ENCODE results near the gene MAIP1. TPM values are rescaled to one million over a fixed set of nuclear protein-coding genes. Genes with fewer than 3 reads are reported as not detected.

MAIP1 gene
- total and polyA plus RNA-seq, 2 donors (not counting 3 experiments of a cell fraction or from before 2014, with no cell fraction given), result 12.0 to 17.7 TPM

DNA sequence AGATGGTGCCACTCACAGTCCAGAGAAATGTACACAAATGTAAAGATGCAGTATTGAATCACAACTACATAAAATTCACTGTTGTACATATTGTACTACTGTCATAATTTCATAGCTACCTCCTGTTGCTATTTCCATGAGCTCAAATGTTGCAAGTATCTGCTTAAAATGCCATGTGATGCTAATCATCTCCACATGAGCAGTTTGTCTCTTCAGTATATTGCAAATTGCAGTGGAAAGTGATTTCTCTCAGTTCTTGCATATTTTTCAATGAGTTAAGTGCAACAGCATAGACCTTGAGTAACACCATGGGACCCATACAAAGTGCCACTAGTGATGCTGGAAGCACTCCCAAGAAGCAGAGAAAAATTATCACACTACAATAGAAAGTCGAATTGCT is 51.9 kb downstream of the MAIP1 start:
- intact Hi-C loops (cut with micrococcal nuclease), result no loop called here
- no TSS peak for BruUV-seq (replicated peaks)

DNA sequence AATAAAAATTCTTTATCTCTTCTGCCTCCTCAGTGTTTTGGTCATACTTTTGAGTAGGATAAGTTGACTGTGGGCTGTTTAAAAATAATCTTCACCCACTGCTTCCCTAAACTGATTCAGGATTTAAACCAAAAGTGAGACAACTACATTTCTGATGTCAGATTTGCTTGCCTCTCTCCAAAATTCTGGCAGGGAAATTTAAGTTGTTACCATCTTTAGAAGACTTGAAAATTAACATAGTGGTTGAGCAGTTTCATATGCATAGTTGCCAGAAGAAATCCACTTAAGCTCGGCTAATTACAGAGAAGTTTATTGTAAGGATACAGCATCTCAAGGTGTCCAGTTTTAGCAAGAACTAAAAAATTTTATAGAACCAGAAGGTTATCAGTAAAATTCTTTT is 57.0 kb downstream of the MAIP1 start:
- no peak overlapping the region for H3K4me2 ChIP-seq (ENCODE audit: insufficient read depth, low read length)
- ChIA-PET POLR2A (no interaction called here), CTCF (no interaction called here)
- no peak overlapping the region for H3K4me3 ChIP-seq (replicated peaks in 1 of 3; ENCODE audit: insufficient read depth in 1 of 3, low read depth in 1 of 3, low read length in 3 of 3)
- no peak for DNase-seq (ENCODE audit: low read depth, low spot score)
- H3K4me1 ChIP-seq (ENCODE audit: control insufficient read depth, extremely low read depth, insufficient read depth, low read length), result no peaks in the 10 kb centered on the region
- no TSS peak for BruUV-seq (replicated peaks)
- intact Hi-C loops (cut with micrococcal nuclease), result no loop called here
- no peaks in the 10 kb centered on the region for H3K9me3 ChIP-seq (replicated peaks; ENCODE audit: control insufficient read depth, insufficient read depth, low read length)
- H3K79me2 ChIP-seq (ENCODE audit: control insufficient read depth, insufficient read depth, low read length), result no peaks in the 10 kb centered on the region
- H3K36me3 ChIP-seq (ENCODE audit: control insufficient read depth in 2 of 2, extremely low read depth in 1 of 2, insufficient read depth in 2 of 2, low read length in 2 of 2), result no peaks in the 10 kb centered on the region
- H3K27me3 ChIP-seq (ENCODE audit: control insufficient read depth in 2 of 2, insufficient read depth in 2 of 2, low read length in 2 of 2), result peaks cover 2% of the 10 kb centered on the region in 2 experiments
- no peak for TF ChIP-seq JUN (IDR thresholded peaks at IDR 0.05; ENCODE audit: borderline replicate concordance, insufficient read depth, insufficient read length, low read depth)
- no peak for TF ChIP-seq POLR2A (IDR thresholded peaks at IDR 0.05; ENCODE audit: low read depth, low read length)
- TF ChIP-seq FOS (IDR thresholded peaks at IDR 0.05; ENCODE audit: borderline replicate concordance, insufficient read depth, low read length), result no peak
- no peak overlapping the region for H2AFZ ChIP-seq (ENCODE audit: low read depth, low read length)
- no peak for FAIRE-seq
- H3K9ac ChIP-seq (replicated peaks; ENCODE audit: extremely low read depth, insufficient read depth, low read length), result no peak overlapping the region
- no peaks in the 10 kb centered on the region for H3K9me1 ChIP-seq (replicated peaks; ENCODE audit: control insufficient read depth, extremely low read depth, insufficient read depth, low read length)
- no peaks in the 10 kb centered on the region for H4K20me1 ChIP-seq (replicated peaks; ENCODE audit: control insufficient read depth, extremely low read depth, insufficient read depth, low read length)
- no peak overlapping the region for H3K27ac ChIP-seq (ENCODE audit: insufficient read depth, low read depth, low read length)
- dilution Hi-C loops (cut with MboI; ENCODE audit: extremely low pct_ligation_motif_present, low sequenced_read_pairs), result no loop called here

More for the DNA sequence above, 51.9 kb downstream of the MAIP1 start:
- Histone ChIP-seq H3K9me3 (replicated peaks; ENCODE audit: control insufficient read depth, insufficient read depth, low read length) (no peaks in the 10 kb centered on the region), H3K9ac (replicated peaks; ENCODE audit: extremely low read depth, insufficient read depth, low read length) (no peak overlapping the region), H2AFZ (ENCODE audit: low read depth, low read length) (no peak overlapping the region), H3K36me3 (ENCODE audit: control insufficient read depth in 2 of 2, extremely low read depth in 1 of 2, insufficient read depth in 2 of 2, low read length in 2 of 2) (no peaks in the 10 kb centered on the region), H3K4me3 (replicated peaks in 1 of 3; ENCODE audit: insufficient read depth in 1 of 3, low read depth in 1 of 3, low read length in 3 of 3) (no peak overlapping the region), H3K27ac (ENCODE audit: insufficient read depth, low read depth, low read length) (no peak overlapping the region), H3K79me2 (ENCODE audit: control insufficient read depth, insufficient read depth, low read length) (no peaks in the 10 kb centered on the region), H3K4me1 (ENCODE audit: control insufficient read depth, extremely low read depth, insufficient read depth, low read length) (peaks cover 12% of the 10 kb centered on the region), H3K27me3 (ENCODE audit: control insufficient read depth in 2 of 2, insufficient read depth in 2 of 2, low read length in 2 of 2) (peaks cover 2 to 5% of the 10 kb centered on the region in 2 experiments), H4K20me1 (replicated peaks; ENCODE audit: control insufficient read depth, extremely low read depth, insufficient read depth, low read length) (no peaks in the 10 kb centered on the region), H3K4me2 (ENCODE audit: insufficient read depth, low read length) (no peak overlapping the region), H3K9me1 (replicated peaks; ENCODE audit: control insufficient read depth, extremely low read depth, insufficient read depth, low read length) (no peaks in the 10 kb centered on the region)
- TF ChIP-seq, protein P1, sequence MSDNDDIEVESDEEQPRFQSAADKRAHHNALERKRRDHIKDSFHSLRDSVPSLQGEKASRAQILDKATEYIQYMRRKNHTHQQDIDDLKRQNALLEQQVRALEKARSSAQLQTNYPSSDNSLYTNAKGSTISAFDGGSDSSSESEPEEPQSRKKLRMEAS (IDR thresholded peaks at IDR 0.05; ENCODE audit: insufficient read depth, insufficient read length), result no peak
- no peak for TF ChIP-seq POLR2A (IDR thresholded peaks at IDR 0.05; ENCODE audit: low read depth, low read length)
- TF ChIP-seq JUN (IDR thresholded peaks at IDR 0.05; ENCODE audit: borderline replicate concordance, insufficient read depth, insufficient read length, low read depth), result no peak
- DNase-seq (ENCODE audit: low read depth, low spot score), result no peak
- dilution Hi-C loops (cut with MboI; ENCODE audit: extremely low pct_ligation_motif_present, low sequenced_read_pairs), result no loop called here
- CTCF ChIA-PET, result interaction anchor here (1.9 kb wide), 1 partner anchor 22 kb away, joined by 4 read pairs; no protein-coding TSS in a partner anchor
- POLR2A ChIA-PET, result no interaction called here
- FAIRE-seq, result no peak

Other genes starting within 250 kb of the MAIP1 start
- gene FTCDNL1, start 104.4 kb upstream of the MAIP1 start, total RNA-seq, result 0.27 and 0.65 TPM in 2 replicates
- gene FTCDNL1, start 104.4 kb upstream of the MAIP1 start, polyA plus RNA-seq, result 0.05 and 0.19 TPM in 2 replicates
- gene C2orf69, start 44.3 kb upstream of the MAIP1 start, total RNA-seq, result 11.4 and 12.9 TPM in 2 replicates
- 1.7 and 2.0 TPM in 2 replicates for gene C2orf69, start 44.3 kb upstream of the MAIP1 start, polyA plus RNA-seq
- 8.5 and 8.9 TPM in 2 replicates for gene TYW5, start 91 bp upstream of the MAIP1 start, total RNA-seq
- 1.7 and 2.6 TPM in 2 replicates for gene TYW5, start 91 bp upstream of the MAIP1 start, polyA plus RNA-seq

All from endothelial cell of umbilical vein (primary cell).